GM10266 (cell line): ENCODE data around the gene ZC3H12C.

Source experiments
- DNase-seq: peaks from one replicate; pipeline ENCODE4 v3.0.0; 2012; ENCODE audit errors: extremely low spot score
- TF ChIP-seq, protein P1 (sequence below): IDR thresholded peaks from 2 replicates; pipeline ENCODE4 v1.5.1; 2012; ENCODE audit warnings: mild to moderate bottlenecking, low read depth; ENCODE audit not compliant: control insufficient read depth, insufficient read depth; ENCODE audit errors: missing control alignments

The ZC3H12C gene

GRCh38 chr11:110093407-110094297 is 460 bp downstream of the ZC3H12C start:
- DNase-seq = peak; percentile 38
- TF ChIP-seq, protein P1, sequence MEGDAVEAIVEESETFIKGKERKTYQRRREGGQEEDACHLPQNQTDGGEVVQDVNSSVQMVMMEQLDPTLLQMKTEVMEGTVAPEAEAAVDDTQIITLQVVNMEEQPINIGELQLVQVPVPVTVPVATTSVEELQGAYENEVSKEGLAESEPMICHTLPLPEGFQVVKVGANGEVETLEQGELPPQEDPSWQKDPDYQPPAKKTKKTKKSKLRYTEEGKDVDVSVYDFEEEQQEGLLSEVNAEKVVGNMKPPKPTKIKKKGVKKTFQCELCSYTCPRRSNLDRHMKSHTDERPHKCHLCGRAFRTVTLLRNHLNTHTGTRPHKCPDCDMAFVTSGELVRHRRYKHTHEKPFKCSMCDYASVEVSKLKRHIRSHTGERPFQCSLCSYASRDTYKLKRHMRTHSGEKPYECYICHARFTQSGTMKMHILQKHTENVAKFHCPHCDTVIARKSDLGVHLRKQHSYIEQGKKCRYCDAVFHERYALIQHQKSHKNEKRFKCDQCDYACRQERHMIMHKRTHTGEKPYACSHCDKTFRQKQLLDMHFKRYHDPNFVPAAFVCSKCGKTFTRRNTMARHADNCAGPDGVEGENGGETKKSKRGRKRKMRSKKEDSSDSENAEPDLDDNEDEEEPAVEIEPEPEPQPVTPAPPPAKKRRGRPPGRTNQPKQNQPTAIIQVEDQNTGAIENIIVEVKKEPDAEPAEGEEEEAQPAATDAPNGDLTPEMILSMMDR = no peak

DNA sequence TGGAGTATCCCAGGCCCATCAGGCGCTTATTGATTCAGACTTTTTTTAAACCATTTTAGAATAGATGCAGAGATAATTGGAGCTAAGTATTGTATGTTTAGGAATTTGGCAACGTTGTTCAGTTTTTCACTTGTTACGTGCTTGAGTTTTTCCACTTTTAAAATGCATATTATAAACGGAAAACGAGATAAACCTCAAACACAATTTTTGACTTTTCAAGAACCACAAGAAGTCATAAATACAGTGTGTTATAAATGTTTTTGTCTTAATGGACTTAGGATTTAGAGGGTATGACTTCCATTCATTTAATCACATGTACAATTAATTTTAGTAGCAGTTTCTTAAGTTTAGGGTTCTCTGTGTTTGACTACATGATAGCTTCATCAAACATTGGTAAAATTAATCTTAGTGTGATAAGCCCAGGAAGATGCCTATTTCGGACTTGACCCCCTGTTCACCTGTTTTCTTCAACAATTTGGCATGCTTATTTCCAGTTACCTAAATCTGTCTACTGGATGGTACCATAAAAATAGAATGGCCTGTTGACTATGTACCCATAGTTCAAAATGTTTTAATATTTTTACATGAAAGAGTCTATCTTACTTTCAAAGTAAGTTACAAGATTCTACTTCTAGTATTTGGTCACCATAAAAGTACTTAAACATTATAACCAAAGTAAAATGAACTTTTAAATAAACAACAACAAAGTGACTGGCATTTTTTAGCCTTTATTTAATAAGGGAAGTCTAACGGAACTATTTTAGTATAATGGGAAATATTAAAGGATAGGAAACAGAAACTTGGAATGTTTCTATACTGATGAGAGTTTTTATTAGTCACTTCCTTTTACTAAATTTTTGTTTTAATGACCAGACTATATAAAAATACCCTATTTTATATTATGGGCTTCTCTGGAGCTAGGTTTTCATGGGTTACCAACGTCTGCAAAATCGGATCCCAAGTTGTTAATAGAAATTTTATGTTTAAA is 1.4 kb downstream of the ZC3H12C start:
- DNase-seq = no peak
- TF ChIP-seq, protein P1 = no peak

- TF ChIP-seq, protein P1 = no peak
- DNase-seq = no peak
Measured at GRCh38 chr11:110095554-110095953, 2.4 kb downstream of the ZC3H12C start.

- no peak for DNase-seq
- TF ChIP-seq, protein P1 = no peak
Measured at GRCh38 chr11:110096496-110096895, 3.3 kb downstream of the ZC3H12C start.

DNA sequence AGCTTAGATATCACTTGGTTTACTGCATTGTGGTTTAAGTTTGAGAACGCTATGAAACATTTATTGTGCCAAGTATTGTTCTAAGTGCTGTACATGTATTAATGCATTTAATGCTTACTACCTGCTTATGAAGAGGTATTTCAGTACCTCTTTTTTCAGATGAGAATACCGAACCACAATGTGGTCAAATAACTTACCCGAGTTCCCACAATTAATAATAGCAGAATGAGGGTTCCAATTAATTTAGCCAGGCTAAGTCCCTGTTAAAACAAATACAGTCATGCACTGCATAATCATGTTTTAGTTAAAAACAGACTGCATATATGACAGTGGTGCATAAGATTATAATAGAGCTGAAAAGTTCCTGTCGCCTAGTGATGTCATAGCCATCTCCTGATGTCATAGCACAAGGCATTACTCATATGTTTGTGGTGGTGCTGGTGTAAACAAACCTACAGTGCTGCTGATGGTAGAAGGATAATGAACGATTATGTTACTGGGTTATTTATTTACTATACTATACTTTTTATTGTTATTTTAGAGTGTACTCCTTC is 4.3 kb downstream of the ZC3H12C start:
- TF ChIP-seq, protein P1 = no peak

DNA sequence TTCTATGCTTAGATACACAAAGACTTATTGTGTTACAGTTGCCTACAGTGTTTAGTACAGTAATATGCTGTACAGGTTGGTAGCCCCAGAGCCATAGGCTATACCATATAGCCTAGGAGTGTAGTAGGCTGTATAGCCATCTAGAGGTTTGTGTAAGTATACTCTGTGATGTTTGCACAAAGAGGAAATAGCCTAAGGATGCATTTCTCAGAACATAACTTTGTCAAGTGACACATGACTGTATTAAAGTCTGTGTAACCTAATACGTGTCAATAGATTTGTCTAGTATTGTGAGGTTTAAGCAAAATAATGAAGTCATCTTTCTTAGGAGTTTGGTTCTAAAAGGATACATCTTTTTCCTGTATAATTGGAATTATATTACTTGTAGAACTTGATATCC is 5.5 kb downstream of the ZC3H12C start:
- TF ChIP-seq, protein P1 = no peak
- DNase-seq = no peak

More for the DNA sequence above, 4.3 kb downstream of the ZC3H12C start:
- no peak for DNase-seq
